Measurements from ENCODE around the gene MATN3.

The MATN3 gene

GRCh38 chr2:20040489-20041172 is 28.2 kb upstream of the MATN3 start:
- in situ Hi-C loops (cut with HindIII; ENCODE audit: low sequenced_read_pairs): no loop called here

GRCh38 chr2:20037660-20038059 is 25.2 kb upstream of the MATN3 start:
- in situ Hi-C loops (cut with HindIII; ENCODE audit: low sequenced_read_pairs): no loop called here

DNA sequence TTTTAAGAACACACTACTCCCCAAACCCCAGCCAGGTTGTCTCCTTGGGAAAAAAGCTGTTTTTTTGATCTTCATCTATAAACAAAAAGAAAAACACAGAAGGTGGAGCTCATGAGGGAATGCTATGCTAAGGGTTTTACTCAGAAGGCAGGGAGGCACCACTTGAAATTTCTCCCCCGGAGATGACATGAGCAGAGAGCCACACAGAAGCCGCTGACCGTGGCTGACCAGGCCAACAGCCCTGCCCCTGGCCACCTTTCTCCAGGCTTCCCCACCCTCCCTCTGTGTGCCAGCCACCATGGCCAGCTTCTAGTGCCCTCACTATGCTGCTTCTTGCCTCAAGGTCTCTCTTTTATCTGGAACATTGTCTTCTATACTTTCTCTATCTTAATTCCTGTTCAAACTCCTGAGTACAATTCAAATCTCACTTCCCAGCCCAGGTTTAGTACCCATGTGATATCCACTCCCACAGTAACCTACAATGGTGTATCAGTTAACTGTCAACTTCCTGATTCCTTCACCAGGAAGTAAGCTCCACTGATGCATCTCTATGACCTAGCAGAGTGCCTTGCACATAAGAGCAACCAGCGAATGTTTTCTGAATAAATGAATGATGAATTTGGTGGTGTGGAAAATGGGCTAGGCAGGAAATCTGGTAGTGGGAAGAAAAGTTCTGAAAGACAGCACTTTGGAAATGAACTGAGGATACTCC is 23.6 kb upstream of the MATN3 start:
- in situ Hi-C loops (cut with HindIII; ENCODE audit: low sequenced_read_pairs): no loop called here

GRCh38 chr2:20034821-20035220 is 22.4 kb upstream of the MATN3 start:
- in situ Hi-C loops (cut with HindIII; ENCODE audit: low sequenced_read_pairs): no loop called here

DNA sequence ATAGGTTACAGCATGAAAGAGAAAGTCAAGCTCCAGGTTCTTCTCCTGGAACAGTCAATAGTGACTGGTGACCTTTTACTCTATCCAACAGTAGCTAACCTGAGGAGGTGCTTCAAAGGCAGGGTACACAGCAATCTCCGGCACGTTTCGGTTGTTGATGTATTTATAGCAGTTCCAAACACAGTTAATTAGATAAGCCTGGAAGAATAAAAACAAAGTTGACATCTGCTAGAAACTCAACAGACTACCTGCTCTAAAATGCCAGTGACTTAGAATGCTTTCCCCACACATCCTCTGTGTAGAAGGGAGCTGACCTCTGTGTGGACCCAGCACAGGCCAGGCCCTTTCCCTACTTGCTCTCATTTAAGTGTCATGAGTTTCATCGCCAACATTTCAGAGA is 21.8 kb upstream of the MATN3 start:
- in situ Hi-C loops (cut with HindIII; ENCODE audit: low sequenced_read_pairs): no loop called here

DNA sequence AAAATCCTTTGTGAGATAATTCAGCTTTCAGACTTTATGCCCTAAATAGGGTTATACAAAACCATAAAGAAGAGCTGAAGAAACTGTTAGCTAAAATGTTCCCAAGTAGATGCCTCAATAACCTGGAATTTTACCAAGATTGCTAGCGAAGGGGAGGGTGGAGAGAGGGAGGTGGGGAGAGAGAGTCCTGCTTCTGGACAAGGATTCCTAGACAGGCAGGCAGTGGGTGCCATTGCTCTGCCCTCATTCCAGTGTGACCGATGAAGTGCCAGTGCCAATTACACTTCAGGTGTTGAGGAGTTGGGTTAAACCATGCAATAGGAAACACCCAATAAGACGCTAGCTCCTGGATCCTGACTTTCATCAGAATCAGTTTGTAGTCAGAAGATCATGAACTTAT is 20.9 kb upstream of the MATN3 start:
- in situ Hi-C loops (cut with HindIII; ENCODE audit: low sequenced_read_pairs): no loop called here

- in situ Hi-C loops (cut with HindIII; ENCODE audit: low sequenced_read_pairs): no loop called here
These were observed 17.8 kb upstream of the MATN3 start for GRCh38 chr2:20030224-20030623.

DNA sequence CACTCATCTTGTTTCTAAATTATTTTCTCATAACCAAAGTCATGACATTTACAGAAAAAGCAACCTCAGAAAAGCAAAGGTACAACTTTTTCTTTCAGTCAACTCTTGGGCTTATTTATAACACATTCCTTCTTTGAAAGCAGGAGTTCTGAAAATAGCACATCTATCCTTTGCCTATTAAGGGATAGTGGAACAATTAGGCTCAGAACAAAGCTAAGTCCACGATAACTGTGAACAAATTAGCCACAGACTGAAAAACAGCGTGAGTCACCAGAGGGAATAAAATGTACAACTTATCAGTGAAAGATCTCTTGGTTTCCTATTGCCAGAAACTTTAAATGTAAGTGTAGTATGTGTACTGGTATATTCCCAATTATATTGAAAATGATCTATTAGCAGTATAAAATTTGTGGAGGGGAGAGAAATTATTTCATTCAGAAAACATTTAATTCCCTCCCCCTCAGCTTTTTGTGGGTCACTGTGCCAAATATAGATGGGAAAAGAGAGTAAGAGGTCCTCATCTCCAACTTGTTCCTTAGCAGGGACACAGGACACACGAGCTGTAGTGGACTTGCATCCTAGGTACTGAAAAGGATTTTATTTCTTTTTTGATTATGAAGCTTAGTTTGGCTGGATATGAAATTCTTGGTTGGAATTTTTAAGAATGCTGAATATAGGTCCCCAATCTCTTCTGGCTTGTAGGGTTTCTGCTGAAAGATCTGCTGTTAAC is 15.4 kb upstream of the MATN3 start:
- in situ Hi-C loops (cut with HindIII; ENCODE audit: low sequenced_read_pairs): no loop called here

DNA sequence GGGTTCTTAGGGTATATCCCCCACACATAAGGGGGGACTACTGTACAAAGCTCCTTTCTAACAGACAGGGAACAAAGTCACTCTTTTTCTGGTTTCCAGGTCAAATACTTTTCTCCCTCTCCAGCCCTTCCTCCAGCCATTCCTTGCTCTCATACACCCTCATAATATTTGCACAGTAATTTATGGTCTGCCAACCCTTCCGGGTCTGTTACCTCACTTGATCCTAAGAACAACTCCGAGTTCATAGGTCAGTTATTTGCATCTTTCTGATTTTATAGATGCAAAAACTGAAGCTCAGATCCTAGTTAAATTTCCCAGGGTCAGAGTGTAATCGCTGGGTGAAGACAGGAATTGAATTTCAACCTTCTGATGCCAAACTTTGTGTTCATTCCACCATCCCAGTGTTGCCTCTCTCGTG is 14.8 kb upstream of the MATN3 start:
- in situ Hi-C loops (cut with HindIII; ENCODE audit: low sequenced_read_pairs): no loop called here

GRCh38 chr2:20025065-20025786 is 12.8 kb upstream of the MATN3 start:
- in situ Hi-C loops (cut with HindIII; ENCODE audit: low sequenced_read_pairs): no loop called here

DNA sequence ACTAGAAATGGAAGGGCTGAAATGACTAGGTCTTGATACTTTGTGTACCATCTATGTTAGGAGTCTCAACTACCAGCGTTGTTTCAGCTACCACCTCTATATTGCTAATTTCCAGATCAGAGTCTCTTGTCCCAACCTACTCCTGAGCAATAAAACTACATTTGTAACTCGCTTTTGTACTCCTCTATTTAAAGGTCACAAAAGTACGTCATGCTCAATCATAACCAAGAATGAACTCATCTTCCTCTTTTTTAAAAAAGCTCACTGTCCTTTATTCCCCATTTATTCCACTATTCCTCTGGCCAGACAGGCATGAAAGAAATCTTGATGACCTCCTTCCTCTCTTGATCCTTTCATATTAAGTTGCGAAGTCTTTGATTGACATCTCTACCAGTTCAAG is 11.2 kb upstream of the MATN3 start:
- in situ Hi-C loops (cut with HindIII; ENCODE audit: low sequenced_read_pairs): no loop called here

- in situ Hi-C loops (cut with HindIII; ENCODE audit: low sequenced_read_pairs): no loop called here
These were observed 9.0 kb upstream of the MATN3 start for GRCh38 chr2:20021405-20022009.

GRCh38 chr2:20019747-20020146 is 7.3 kb upstream of the MATN3 start:
- in situ Hi-C loops (cut with HindIII; ENCODE audit: low sequenced_read_pairs): no loop called here

GRCh38 chr2:20018601-20019152 is 6.2 kb upstream of the MATN3 start:
- in situ Hi-C loops (cut with HindIII; ENCODE audit: low sequenced_read_pairs): no loop called here

- in situ Hi-C loops (cut with HindIII; ENCODE audit: low sequenced_read_pairs): no loop called here
These were observed 3.9 kb upstream of the MATN3 start for GRCh38 chr2:20016346-20016745.

- in situ Hi-C loops (cut with HindIII; ENCODE audit: low sequenced_read_pairs): no loop called here
These were observed 3.1 kb upstream of the MATN3 start for GRCh38 chr2:20015482-20016083.

GRCh38 chr2:20013126-20013849 is 820 bp upstream of the MATN3 start:
- in situ Hi-C loops (cut with HindIII; ENCODE audit: low sequenced_read_pairs): no loop called here

DNA sequence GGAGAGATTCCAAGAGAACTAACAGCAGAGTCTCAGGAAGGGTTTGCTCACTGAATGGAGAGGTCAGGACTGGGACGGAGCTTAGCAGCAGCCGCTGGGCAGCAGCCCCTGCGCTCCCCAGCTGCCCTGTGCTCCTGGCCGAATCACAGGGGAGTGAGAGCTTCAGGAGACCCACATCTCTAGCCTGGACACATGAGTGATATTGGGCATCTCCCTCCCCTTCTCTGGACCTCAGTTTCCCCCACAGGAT is 511 bp downstream of the MATN3 start:
- in situ Hi-C loops (cut with HindIII; ENCODE audit: low sequenced_read_pairs): no loop called here

- in situ Hi-C loops (cut with HindIII; ENCODE audit: low sequenced_read_pairs): no loop called here
These were observed 1.0 kb downstream of the MATN3 start for GRCh38 chr2:20011276-20012031.
